HG02840 (cell line): Measurements from ENCODE around the gene SKAP2.

Source experiments
- ATAC-seq: cut with Tn5 transposase; IDR thresholded peaks from one replicate; pipeline ENCODE4 v1.9.1; 2021; ENCODE audit warnings: mild to moderate bottlenecking, moderate library complexity, moderate number of reproducible peaks; ENCODE audit not compliant: unreplicated experiment, low FRiP score

Gene SKAP2, protein sequence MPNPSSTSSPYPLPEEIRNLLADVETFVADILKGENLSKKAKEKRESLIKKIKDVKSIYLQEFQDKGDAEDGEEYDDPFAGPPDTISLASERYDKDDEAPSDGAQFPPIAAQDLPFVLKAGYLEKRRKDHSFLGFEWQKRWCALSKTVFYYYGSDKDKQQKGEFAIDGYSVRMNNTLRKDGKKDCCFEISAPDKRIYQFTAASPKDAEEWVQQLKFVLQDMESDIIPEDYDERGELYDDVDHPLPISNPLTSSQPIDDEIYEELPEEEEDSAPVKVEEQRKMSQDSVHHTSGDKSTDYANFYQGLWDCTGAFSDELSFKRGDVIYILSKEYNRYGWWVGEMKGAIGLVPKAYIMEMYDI

GRCh38 chr7:26864309-26865093 is at the start of gene SKAP2:
Gene SKAP2, minus strand, starts transcription at chr7:26864590. Its CDS starts 161 bp downstream, at chr7:26864429.
- peak; percentile 93 for ATAC-seq

DNA sequence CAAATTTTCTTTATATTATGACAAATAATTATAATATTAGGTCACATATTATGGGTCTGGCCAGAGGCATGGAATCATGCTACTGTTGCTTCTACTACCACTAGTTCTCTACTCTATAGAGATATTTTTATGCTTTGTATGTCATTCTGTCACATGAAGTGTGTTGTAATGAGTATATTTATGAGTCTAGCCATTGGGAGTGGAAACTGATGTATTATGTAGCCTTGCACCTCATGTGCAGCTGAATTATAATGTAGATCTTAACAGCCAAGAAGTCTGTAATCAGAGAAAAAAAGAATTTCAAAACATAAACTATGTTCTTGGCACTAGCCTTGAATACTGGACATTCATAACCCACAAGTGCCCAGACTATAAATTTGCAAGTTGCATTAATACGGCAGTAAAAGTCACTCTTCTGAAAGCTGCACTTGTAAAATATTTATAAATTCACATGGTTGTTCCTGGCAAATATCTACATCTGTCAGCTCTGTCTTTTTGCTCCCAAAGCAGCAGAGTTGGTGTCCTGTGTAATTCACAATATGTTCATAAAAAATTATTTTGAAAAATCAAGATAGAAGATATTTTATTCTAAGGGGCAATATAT is 48.6 kb upstream of the SKAP2 start:
- ATAC-seq: no peak

DNA sequence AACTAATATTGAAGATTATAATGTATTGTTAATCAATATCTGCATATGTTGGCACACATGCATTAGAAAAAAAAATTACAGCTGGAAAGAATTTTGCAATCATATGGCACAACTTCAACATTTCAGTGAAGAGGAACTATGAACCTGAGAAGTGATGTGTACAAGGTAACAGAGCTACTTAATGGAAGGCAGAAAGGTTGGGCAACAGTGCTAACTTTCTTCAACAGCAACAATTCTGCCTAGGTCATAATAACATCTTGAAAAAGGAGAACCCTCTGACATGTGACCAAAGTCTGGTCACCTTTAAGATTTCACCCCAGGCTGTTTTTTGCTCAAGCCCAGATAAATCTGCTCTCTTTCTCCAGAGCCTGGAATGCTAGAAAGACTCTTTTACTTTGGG is 47.9 kb upstream of the SKAP2 start:
- ATAC-seq: no peak

- ATAC-seq: no peak
Measured at GRCh38 chr7:26910221-26910620, 45.8 kb upstream of the SKAP2 start.

DNA sequence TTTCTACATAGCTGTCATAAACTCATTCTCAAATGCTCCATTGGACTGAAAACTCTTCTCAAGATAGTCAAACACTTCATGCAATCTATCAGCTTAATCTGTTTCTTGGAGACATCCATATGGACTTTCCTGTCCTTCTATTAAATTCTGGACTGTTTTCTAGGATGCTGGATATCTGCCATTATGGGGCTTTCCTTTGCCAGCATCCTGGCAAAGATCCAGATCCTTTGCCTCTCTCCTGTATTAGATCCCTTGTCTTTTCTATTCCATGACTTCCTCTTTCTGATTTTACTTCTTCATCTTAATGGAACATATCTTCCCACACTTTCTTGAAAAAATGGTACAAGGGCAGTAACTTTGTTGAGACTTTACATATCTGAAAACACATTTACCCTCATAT is 35.9 kb upstream of the SKAP2 start:
- no peak for ATAC-seq

- ATAC-seq: no peak
Measured at GRCh38 chr7:26899519-26899918, 35.1 kb upstream of the SKAP2 start.

DNA sequence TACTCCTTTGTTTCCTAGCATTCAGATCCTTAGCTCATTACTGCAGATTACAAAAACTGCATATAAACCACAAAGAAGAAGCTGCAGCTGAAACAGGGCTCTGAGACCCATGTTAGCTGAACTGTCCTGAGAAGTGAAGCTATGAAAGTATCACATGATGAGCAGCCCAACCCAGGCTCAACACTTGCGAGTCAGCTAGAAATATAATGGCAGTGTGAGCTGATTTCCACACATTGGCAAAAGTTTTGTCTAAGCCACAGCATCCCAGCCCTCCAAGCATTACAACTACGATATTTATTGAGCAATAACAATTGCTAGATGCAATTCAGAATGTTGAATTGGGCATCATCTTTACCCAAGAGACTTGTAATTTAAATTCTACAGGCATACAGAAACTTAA is 34.5 kb upstream of the SKAP2 start:
- ATAC-seq: no peak

- no peak for ATAC-seq
Measured at GRCh38 chr7:26897928-26898327, 33.5 kb upstream of the SKAP2 start.

- ATAC-seq: peak; percentile 66
Measured at GRCh38 chr7:26891400-26892350, 27.3 kb upstream of the SKAP2 start.

DNA sequence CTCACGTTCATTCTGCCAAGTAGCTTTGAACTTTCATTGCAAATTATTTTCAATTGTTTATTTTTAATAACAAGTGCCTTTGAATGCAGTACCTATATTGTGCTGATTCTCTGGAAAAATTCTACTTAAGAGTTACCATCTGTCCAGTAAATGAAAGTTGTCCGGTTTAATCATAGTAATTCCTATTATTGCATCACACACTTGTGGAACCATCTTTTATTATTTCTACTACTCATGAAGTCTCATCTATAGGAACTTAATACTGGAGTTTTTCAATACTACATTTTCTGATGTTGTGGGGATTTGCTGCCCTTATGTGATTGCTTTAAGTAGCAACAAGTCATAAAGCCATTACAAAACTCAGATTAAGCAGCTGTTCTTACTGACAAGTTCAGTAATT is 16.5 kb upstream of the SKAP2 start:
- no peak for ATAC-seq

DNA sequence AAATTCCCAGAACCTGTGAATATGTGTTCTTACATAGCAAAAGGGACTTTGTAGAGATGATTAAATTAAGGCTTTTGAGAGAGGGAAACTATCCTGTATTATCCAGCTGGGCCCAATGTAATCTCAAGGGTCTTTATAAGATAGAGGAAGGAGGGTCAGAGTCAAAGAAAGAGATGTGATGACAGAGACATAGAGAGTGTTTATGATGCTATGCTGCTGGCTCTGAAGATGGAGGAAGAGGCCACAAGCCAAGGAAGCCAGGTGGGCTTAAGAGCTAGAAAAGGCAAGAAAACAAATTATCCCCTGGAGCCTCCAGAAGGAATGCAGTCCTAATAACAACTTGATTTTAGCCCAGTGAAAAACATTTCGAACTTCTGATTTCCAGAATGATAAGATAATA is 15.3 kb upstream of the SKAP2 start:
- no peak for ATAC-seq

- no peak for ATAC-seq
Measured at GRCh38 chr7:26868841-26869495, 4.6 kb upstream of the SKAP2 start.

DNA sequence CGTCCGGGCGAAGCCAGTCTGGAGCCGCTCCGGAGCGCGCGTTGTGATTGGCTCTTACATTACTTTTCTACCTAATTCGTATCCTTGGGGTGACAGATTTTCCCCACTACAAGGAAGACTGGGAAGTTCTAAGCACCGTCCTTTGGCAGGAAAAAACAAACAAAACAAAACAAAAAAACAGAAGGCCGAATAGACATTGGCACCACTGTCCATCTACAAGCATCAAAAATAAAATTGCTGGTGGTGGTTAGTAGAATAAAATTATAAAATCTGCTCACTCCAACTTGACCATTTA is 651 bp upstream of the SKAP2 start:
- peak; percentile 37 for ATAC-seq

GRCh38 chr7:26863518-26864308 is 677 bp downstream of the SKAP2 start:
- ATAC-seq: no peak

- no peak for ATAC-seq
Measured at GRCh38 chr7:26862834-26863233, 1.6 kb downstream of the SKAP2 start.

GRCh38 chr7:26861050-26861449 is 3.3 kb downstream of the SKAP2 start:
- ATAC-seq: no peak

DNA sequence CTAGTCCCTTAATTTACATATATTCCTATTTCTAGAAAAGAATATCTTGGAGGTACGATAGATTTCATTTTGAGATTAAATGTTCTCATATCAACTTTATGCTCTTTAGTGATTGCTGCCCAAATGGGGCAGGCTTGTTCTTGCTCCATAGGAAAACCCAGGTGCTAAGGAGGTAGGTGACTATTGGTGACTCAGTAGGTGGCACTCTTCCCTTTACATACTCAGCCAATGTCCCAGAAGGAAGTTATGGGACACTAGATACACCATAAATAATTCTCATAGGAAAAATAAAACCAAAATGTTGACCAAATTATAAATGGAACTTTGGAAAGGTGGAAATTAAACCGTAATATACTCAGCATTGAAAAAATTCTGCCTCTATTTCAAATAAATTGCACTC is 4.0 kb downstream of the SKAP2 start:
- ATAC-seq: no peak

DNA sequence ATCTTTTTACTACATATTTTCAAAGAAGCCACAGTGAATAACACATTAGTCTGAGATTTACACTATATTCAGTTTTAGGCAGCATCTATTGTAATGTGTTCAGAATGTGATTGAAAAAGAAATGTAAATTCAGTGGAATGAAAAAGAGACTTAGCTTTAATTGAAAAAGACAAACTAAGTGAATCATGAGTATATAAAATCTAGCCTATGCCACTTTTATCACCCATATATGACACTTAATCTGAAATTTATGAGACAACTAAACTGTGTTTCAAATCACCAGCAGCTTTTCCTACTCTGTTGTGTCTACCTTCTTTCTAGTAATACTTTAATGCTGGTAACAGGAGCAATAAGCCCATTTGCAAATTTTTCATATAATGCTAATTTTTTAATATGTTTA is 4.7 kb downstream of the SKAP2 start:
- ATAC-seq: no peak

DNA sequence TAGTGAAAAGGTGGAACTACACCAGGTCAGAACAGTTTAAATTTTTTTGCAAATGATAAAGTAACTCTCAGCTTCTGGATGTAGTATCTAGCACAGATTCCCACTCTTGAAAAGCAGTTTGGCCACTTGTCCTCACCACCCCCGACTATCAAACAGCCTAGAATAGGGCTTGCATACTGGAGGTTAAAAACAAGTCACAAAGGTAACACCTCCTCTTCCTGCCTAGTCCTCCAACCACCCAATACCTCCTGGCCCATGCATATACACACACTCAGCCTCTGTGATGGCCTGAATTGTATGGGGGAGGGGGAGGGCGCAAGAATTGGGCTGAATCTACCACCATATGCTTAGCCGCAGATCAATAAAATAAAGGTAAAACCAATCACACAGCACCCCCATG is 5.7 kb downstream of the SKAP2 start:
- no peak for ATAC-seq
